Midbrain (tissue), 1 donor: ENCODE results near the gene CFAP92.

ENCODE experiments used
- DNase-seq: peaks from one replicate; lab custom pipeline; 2025; lab: John Stamatoyannopoulos, UW

Gene CFAP92

DNA sequence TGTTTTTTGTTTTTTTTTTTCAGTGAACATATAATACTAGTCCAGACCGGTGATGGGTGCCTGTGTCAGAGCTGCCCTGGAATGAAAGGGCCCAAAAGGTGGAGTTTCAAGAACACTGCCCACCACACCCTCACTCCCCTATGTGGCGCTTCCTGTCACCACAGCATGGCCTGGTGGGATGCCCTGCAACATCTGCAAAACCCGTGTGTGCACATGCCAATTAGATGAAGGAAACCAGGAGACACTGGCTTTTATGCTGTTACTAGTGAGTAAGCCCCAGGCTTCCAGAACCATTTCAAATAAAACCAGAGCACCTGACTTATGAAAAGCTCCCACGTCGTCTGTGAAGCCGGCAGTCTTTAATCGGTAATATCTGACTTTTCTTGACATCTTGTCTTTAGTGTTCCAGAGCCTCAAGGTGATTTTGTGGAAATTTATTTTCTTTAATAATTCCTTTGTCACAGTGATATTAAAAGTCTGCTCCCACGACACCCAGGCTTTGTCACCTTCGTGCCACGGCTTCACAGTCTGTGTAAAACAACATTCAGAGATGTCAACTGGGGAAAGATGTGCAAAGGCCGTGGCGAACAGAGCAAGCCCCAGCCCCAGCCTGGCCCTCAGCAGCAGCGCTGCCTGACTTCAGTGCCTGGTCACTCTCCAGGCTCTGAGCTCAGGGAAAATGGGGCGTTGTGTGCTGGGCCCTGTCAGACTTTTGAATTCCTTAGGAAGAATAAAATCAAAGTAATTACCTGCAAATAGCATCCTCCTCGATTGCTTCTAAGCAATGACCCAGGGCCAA is 6.4 kb downstream of the CFAP92 start:
- DNase-seq, result no peak

DNA sequence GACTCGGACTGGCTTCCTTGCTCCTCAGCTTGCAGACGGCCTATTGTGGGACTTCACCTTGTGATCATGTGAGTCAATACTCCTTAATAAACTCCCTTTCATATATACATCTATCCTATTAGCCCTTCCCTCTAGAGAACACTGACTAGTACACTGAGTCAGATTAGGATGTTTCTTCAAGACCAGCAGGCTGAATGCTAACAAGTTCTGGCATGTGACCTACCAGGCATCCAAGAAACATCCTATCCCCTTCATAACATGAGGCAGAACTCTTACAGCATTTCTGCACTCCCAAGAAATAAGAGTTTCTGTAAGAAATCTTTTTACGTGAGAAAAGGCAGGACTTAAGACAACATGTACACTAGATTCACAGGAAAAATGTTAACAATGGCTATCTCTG is 9.3 kb downstream of the CFAP92 start:
- DNase-seq, result no peak

DNA sequence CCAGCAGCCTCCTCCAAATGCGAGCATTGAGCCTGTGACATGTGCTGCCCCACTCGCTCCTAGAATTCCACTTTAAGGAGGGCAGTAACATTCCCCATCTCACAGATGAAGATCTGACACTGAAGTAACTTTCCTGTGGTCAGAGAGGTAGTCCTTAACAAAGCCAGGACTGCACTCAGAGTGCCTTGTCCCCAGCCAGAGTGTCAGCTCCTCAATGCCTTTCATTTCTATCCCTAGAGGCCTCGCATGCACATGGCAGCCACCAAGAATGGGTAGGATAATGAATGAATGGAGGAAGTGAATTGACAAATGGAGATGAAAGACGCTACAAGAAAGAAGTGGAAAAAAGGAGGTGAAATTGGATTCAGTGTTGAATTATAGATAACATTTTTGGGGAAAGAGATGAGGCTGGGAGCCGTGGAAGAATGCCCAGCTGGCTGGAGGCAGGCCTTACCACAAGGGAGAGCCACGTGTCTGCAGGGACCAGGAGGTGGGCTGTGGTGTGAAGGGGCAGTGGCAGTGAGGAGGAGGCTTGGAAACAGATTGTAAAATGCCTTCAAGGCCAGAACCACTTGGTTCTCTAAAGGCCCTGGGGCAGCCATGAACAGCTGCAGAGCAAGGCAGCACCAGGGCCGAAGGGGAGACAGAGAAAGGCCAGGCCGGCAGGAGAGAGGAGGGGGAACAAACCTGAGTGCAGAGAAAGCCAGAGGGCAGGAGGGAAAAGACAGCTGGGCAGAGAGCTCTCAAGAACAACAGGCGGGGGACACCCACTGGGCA is 10.4 kb downstream of the CFAP92 start:
- DNase-seq, result no peak

DNA sequence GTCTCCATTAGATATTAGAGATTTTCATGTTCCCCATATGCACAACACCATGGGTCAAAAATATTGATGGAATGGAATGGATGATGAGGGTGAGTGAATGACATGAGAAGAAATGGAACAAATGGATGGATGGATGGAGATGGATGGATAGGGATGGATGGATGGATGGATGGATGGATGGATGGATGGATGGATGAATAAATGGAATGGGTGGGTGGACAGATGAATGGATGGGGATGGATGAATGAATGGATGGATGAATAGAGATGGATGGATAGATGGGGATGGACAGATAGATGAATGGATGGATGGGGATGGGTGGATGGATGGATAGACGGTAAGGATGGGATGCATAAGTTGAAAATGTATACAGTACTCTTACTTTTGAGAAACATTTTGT is 18.6 kb downstream of the CFAP92 start:
- DNase-seq, result no peak

DNA sequence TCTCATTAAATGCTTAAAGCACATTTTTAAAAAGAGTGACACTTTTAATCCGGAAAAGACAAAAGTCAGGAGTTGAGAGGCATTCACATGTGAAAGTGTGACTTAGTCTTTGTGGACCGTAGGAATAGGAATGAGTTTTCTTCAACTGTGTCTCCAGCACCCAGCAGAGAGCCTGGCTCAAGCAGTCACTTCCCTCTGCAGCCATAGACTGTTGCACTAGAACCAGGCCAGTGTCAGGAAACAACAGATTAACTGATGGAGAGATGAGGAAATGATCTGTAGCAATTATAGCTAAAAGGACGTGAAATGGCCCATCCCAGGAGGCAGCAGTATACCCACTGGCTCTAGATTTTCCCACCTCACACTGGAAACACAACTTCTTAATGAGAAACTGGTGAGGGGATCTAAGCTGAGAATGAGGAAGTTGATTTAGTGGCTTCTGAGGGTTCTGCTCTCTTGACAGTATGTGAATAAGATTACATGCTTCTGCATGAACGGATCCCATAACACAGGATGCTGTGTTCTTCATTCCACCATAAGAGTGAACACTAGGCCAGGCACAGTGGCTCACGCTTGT is 19.8 kb downstream of the CFAP92 start:
- DNase-seq, result no peak

DNA sequence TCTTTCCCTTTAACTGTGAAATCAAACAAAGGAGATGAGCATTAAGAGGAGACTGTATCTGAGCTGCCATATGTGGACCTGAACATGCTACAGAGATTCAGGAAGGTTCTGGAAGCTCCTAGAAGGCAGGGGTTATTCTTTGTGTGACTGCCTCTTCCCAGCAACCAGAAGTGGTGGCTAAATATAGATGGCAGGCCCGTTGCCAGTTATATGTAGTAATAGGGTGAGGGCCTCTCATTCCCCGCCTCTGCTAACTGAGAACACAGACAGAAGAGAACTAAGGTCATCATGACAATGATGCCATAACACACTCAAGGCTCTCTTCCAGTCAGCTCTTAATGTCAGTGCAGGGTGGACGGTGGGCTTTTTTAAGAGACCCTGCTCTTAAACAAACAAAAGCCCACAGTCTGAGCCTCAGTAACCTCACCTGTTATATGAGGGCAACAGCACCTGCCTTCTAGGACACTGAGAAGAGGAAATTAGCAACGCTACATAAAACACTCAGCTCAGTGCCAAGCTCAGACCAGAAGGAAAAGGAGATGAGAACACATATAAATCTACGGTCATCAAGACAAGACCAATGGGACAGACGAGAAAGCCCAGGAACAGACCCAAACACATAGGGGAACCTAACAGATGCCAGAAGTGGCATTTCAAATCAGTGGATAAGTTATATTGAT is 22.3 kb downstream of the CFAP92 start:
- DNase-seq, result no peak

DNA sequence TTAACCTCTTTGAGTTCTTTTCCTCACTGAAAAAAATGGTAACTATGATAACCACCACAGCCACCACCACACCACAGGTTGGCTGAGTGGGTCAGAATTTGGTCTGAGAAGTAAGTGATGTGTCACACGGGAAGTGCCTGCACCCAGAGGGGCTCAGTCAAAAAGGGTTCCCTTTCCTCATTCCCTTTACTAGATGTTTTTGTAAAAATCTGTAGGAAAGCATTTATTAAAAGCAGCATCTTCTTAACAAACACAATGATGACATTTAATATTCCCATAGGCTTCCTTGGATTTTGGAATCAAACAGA is 23.2 kb downstream of the CFAP92 start:
- DNase-seq, result no peak

DNA sequence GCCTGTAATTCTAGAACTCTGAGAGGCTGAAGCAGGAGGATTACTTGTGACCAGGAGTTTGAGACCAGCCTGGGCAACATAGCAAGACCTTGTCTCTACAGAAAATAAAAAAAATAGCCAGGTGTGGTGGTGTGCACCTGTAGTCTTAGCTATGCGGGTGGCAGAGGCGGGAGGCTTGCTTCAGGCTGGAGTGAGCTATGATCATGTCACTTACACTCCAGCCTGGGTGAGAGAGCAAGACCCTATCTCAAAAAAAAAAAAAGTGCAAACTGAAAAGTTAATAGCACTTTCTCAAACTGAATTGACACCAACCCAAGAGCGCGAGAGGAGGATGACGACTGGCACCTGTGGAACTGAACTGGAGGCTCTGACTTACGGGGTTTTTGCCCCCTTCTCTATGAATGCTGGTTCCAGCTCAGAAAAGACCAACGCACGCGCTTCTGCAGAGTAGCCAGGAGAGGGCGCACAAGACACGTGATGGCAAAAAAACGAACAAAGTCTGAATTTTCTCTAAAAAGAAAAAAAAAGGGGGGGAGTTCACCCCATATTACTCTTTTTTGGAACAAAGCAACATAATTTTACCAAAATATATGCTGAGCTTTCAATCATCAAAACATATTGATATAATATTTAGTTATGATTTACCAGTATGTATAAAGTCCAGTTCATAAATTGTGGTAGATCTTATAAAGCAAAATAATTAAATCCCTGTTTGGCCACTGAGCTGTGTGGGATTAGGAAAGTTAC is 23.7 kb downstream of the CFAP92 start:
- DNase-seq, result peak; percentile 34

DNA sequence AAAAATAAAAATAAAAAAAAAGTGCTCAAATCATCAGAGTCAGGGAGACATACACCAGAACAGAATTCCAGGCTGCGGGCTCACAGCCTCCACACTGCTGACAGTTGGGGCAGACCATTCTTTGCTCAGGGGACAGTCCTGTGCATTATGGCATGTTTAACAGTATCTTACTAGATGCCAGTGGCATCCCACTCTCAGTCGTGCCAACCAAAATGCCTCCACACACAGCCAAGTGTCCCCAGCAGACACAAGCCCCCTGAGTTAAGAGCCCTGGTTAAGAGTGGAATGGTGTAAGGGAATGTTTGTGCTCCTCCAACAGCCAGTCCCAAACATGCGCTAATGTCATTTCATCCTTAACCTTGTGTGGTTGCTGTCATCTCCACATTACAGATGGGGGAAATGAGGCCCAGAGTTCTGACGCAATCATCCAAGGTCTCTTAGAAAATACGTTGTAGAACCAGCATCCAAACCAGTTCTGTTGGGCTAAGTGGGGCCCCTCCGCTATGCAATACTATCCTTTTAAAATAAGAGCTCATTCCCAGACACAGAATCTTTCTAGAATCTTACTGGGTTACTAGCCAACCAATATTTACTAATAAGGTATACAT is 26.0 kb downstream of the CFAP92 start:
- no peak for DNase-seq

DNA sequence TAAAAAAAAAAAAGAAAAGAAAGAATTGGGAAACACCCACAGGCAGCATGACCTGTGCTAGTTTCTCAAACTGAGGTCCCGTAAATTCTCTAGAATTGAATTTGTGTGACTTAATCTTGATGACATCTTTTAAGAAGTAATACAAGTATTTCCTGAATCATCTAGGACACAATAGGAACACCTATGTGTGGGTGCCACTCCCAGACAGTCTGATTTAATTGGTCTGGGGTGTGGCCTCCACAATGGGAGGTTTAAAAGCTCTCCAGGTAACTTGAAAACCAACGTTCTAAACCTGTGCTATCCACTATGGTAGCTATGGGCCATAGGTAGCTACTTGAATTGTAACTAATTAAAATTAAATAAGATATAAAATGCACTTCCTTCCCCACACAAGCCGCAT is 28.1 kb downstream of the CFAP92 start:
- DNase-seq, result no peak

DNA sequence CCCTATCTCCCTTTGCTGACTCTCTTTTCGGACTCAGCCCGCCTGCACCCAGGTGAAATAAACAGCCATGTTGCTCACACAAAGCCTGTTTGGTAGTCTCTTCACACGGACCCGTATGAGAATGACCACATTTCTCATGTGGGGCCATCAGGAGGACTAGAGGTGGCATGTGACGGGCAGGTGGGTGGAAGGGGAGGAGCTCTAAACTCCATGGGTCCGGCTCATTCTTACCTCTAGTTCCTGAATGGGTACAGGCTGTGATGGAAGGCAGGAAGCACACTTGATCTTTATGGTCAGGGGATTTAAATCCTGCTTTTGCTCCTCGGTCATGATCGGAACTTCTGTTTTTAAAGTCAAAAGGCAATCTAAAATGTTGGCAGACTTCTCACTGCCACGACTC is 28.6 kb downstream of the CFAP92 start:
- DNase-seq, result no peak

DNA sequence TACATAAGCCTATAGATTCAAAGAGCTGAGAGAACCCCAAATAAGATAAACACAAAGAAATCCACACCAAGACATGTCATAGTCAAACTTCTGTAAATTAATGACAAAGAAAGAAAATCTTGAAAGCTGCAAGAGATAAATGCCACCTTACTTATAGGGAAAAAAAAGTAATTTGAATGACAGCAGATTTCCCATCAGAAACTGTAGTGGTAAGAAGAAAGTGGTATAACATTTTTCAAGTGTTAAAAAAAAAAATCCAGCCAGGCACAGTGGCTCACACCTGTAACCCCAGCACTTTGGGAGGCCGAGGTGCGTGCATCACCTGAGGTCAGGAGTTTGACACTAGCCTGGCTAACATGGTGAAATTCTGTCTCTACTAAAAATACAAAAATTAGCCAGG is 37.4 kb downstream of the CFAP92 start:
- DNase-seq, result no peak

DNA sequence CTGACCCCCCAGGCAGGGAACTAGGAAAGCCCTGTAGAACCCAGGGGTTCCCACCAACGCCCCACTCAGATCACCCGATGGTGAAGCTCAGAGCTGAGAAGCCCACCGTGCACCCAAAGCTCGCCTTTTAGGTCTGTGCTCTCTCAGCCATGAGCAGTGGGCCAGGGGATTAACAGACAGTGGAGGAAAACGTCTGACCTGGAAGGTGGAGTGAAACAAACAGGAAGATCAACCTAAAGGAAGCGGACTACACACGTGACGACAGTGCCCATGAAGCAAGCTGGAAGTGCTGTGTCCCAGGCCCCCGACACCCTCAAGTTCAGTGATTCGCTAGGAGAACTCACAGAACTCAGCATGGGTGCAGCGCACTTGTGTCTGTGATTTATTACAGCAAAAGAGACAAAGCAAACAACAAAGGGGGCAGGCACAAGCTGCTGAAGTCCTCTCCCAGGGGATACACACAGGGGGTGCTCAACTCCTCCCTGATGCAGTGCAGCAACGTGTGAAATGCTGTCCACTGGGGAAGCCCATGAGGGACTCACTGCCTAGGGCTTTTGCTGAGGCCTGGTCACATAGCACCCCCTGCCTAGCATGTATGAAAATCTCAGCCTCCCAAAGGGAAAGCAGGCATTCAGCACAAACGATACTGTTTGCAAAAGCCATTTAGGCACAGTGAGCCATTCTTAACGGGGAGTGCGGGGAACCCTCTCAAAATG is 43.5 kb downstream of the CFAP92 start:
- peak; percentile 6 for DNase-seq

DNA sequence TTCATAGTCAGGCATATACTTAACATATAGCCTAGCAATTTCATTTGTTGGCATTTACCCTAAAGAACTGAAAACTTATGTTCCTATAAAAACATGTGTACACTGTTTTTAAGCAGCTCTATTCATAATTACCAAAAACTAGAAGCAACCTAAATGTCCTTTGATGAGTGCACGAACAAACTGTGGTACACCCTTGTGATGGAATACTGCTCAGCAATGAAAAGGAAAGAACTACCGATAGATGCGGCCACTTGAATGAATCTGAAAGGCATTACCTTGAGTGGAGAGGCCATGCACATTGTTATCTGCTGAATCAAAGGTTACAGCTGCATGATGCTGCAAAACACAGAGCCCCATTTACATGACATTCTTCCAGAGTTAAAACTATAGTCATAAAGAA is 44.7 kb downstream of the CFAP92 start:
- DNase-seq, result no peak

DNA sequence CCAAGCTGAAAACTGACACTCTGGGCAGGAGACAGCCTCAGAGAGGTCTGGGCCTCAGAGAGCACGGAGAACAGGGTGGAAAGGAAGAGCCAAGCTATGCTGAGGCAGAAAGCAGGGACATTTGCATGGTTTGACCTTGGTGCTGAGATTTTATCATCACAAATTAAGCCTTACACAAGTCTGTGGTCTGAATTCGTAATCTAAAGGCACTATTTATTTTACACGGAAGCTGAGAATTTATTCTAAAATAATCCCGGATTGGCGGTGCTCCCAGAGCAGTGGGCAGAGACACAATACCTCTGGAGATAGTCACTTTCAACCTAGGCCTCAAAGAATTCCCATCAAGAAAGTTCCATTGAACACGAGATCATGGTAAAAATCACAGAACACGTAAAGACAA is 47.5 kb downstream of the CFAP92 start:
- no peak for DNase-seq

DNA sequence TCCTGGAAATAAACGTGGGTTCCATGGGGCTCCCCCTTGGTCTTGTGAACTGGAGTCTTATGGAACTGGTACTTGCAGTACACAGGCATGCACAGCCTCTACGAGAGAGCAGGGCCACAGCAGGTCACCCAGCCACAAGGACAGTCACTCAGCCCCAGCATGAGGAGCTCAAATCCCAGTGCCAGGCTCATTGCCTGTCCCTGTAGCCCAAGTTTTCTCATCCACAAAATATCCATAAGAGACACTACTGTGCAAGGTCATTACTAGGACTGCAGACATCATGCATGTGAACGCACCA is 48.0 kb downstream of the CFAP92 start:
- DNase-seq, result no peak

DNA sequence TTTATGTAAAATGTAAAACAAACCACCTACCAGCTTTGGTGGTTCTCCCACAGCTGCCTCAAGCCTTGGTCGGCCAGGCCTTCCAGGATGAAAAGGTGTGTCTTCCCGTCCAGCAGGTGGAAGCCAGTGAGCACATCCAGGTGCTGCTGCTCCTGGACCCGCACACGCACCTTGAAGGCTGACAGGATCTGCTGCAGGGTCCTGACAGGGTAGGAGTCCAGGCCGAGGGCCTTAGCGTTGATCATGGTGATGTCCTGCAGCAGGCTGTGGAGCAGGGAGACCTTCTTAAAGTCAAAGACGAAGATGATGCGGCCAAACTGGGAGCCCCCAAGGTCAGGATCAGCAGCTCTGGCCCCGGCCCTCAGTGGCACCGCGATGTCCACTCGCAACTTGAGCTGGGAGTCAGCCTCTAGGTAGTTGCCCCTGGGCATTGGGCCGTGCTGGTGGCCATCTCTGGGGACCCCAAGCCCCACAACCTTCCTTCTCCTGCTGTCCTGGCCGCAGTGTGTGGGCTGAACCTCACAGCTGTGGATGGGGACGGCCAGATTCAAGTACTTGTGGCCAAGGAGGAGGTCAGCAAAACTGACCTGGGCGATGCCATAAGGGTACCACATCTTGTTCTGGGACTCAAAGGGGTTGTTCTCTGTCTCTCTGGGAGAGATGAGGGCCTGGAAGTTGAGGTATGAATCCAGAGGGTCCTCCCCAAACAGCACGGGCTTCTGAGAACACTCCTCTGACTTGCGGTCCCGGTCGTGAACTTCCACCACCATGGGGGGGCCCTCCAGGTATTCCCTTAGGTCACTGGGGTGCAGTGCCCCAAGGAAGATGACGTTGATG is 48.6 kb downstream of the CFAP92 start:
- no peak for DNase-seq

DNA sequence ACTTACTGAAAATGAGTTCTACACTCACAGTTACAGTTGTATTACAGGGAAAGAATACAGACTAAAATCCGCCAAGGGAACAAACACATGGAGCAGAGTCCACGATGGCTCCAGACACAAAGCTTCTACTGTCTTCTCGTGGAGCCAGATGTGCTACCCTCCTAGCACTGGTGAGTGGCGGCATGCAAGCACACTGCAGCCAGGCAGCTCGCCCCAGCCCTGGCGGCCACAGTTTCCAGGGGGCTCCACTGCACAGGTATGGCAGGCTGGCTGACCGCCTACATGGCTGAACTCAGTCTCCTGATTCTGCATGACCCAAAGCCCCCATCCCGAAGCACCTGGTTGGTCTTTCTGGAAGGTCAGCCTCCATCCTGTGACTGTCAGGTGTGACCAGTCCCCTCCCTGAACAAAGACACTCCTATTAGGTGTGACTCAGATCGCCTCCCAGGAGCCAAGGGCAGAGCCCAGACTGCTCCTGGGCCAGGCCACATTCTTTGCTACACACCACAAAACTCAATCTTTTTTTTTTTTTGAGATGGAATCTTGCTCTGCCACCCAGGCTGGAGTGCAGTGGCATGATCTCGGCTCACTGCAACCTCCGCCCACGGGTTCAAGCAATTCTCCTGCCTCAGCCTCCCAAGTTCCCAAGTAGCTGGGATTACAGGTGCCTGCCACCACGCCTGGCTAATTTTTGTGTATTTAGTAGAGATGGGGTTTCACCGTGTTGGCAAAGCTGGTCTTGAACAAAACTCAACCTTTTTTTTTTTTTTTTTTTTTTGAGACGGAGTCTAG is 51.5 kb downstream of the CFAP92 start:
- no peak for DNase-seq

DNA sequence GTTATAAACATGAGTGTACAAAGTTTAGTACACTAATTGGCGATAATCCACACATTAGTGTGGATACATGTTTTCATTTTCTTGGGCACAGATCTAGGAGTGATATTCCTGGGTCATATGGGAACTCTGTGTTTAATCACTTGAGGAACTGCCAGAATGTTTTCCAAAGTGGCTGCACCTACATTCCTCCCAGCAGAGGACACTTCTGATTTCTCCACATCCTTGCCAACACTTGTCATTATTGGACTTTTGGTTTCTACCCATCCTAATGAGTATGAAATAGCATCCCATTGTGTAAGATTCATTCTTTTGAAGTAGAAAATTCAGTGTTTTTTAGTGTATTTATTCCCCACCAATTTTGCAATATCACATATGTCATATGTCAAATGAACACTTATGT is 53.6 kb downstream of the CFAP92 start:
- DNase-seq, result no peak
